ENCODE results near the gene TUBE1. TPM values are rescaled to one million over a fixed set of nuclear protein-coding genes. Genes with fewer than 3 reads are reported as not detected.

TUBE1 gene
- total RNA-seq, 1 donor from 2014 or later: 49.0 TPM

DNA sequence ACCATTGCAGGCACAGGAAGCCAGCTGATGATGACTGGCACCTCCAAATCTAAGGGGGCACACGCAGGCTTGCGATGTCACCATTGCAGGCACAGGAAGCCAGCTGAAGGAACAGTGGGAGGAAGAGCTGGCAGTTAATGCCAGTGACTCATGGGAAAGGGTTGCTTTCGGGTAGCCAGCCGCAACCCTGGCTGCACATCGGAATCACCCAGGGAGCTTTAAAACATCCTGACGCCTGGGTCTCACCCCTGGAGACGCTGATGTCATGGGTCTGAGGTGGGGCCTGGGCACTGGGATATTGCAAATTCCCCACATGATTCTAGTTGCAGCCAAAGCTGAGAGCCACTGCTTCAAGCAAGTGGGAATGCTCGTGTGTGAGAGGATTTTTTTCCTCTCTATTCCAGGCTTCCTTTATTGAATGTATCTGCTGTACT lies 49.5 kb downstream of the TUBE1 start:
- no peaks in the 10 kb centered on the region for H3K9me3 ChIP-seq (ENCODE audit: low read depth)
- H2AFZ ChIP-seq (replicated peaks): no peak overlapping the region
- Mint-ChIP-seq H3K36me3 (no peaks in the 10 kb centered on the region), H3K27me3 (ENCODE audit: insufficient read depth, low read depth) (peaks cover 4% of the 10 kb centered on the region), H3K27ac (no peak overlapping the region), H3K4me3 (no peak overlapping the region), H3K4me1 (peaks cover 19% of the 10 kb centered on the region), H3K9me3 (no peaks in the 10 kb centered on the region)
- H3K27ac ChIP-seq: no peak overlapping the region
- no peak for DNase-seq (ENCODE audit: low spot score)
- no peaks in the 10 kb centered on the region for H3K36me3 ChIP-seq
- H3K4me2 ChIP-seq: no peak overlapping the region
- no peaks in the 10 kb centered on the region for H3F3A ChIP-seq (ENCODE audit: low read depth)
- H3K9ac ChIP-seq: no peak overlapping the region
- H3K27me3 ChIP-seq: peaks cover under 1% of the 10 kb centered on the region
- TF ChIP-seq, protein P1, sequence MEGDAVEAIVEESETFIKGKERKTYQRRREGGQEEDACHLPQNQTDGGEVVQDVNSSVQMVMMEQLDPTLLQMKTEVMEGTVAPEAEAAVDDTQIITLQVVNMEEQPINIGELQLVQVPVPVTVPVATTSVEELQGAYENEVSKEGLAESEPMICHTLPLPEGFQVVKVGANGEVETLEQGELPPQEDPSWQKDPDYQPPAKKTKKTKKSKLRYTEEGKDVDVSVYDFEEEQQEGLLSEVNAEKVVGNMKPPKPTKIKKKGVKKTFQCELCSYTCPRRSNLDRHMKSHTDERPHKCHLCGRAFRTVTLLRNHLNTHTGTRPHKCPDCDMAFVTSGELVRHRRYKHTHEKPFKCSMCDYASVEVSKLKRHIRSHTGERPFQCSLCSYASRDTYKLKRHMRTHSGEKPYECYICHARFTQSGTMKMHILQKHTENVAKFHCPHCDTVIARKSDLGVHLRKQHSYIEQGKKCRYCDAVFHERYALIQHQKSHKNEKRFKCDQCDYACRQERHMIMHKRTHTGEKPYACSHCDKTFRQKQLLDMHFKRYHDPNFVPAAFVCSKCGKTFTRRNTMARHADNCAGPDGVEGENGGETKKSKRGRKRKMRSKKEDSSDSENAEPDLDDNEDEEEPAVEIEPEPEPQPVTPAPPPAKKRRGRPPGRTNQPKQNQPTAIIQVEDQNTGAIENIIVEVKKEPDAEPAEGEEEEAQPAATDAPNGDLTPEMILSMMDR (IDR thresholded peaks at IDR 0.05): no peak
- TF ChIP-seq EZH2phosphoT487 (IDR thresholded peaks at IDR 0.05): no peak
- no peak for TF ChIP-seq EZH2 (IDR thresholded peaks at IDR 0.05)
- H3K4me1 ChIP-seq: no peaks in the 10 kb centered on the region
- H3K79me2 ChIP-seq (ENCODE audit: low read depth): no peaks in the 10 kb centered on the region
- no peaks in the 10 kb centered on the region for H4K20me1 ChIP-seq (ENCODE audit: low read depth)
- H3K4me3 ChIP-seq: no peak overlapping the region

DNA sequence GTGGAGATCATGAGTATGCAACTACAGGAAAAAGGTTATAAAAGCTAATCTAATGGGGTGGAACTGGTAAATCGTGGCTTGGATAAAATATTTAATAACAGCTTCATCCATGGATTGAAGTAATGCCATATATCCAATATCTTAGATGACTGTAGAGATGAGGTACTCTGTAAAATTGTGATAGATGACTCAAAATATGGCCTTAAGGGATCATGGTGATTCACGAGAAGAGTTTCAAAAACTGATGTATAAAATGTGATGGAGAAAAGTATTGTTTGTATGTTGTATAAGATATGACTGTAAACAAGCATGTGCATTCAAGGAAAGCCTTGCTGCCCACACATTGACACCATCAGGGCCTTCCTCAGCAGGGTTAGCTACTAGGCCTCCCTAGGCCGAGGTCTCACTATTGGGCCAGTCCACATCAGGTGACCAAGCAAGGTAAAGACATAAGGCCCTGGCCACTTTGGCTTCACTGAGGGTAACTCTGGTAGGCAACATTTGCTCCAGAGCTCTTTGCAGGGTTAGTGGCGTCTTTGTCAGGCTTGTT lies 51.1 kb downstream of the TUBE1 start:
- Histone ChIP-seq H3K4me3 (no peak overlapping the region), H3K4me2 (no peak overlapping the region), H2AFZ (replicated peaks) (no peak overlapping the region), H3K27ac (no peak overlapping the region), H3F3A (ENCODE audit: low read depth) (no peaks in the 10 kb centered on the region), H4K20me1 (ENCODE audit: low read depth) (no peaks in the 10 kb centered on the region), H3K4me1 (no peaks in the 10 kb centered on the region), H3K27me3 (peaks cover 9% of the 10 kb centered on the region), H3K36me3 (no peaks in the 10 kb centered on the region), H3K79me2 (ENCODE audit: low read depth) (no peaks in the 10 kb centered on the region), H3K9ac (no peak overlapping the region), H3K9me3 (ENCODE audit: low read depth) (no peaks in the 10 kb centered on the region)
- no peak for DNase-seq (ENCODE audit: low spot score)
- Mint-ChIP-seq H3K4me3 (no peak overlapping the region), H3K4me1 (peaks cover 12% of the 10 kb centered on the region), H3K27ac (no peak overlapping the region), H3K36me3 (no peaks in the 10 kb centered on the region), H3K9me3 (no peaks in the 10 kb centered on the region), H3K27me3 (ENCODE audit: insufficient read depth, low read depth) (peaks cover 4% of the 10 kb centered on the region)
- TF ChIP-seq, protein P1 (IDR thresholded peaks at IDR 0.05): no peak
- TF ChIP-seq EZH2phosphoT487 (IDR thresholded peaks at IDR 0.05): no peak
- no peak for TF ChIP-seq EZH2 (IDR thresholded peaks at IDR 0.05)

DNA sequence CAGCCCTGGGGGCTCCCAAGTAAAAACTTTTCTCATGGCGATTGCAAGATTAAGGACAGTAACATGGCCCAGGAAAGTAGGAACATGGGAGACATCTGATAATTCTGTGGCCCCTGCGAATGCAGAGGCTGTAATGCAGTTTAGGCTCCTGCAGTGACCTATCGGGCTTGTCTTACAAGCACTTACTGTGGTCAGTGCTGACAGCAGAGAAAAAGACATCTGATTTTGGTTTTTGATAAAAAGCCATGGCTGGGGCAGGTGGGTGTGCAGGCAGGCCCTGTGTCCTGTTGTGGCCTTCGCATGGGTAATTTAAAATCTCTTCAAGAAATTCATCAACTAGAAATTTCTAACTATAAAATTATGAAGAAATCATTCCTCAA lies 52.7 kb downstream of the TUBE1 start:
- no peak overlapping the region for H3K27ac Mint-ChIP-seq
- no peak overlapping the region for H3K4me3 ChIP-seq
- H3K79me2 ChIP-seq (ENCODE audit: low read depth): no peaks in the 10 kb centered on the region
- no peak overlapping the region for H3K27ac ChIP-seq
- no peak overlapping the region for H3K4me3 Mint-ChIP-seq
- H2AFZ ChIP-seq (replicated peaks): no peak overlapping the region
- no peaks in the 10 kb centered on the region for H3K9me3 ChIP-seq (ENCODE audit: low read depth)
- H3K4me1 ChIP-seq: no peaks in the 10 kb centered on the region
- H3K4me1 Mint-ChIP-seq: peaks cover 13% of the 10 kb centered on the region
- TF ChIP-seq EZH2 (IDR thresholded peaks at IDR 0.05) (no peak), EZH2phosphoT487 (IDR thresholded peaks at IDR 0.05) (no peak)
- TF ChIP-seq, protein P1 (IDR thresholded peaks at IDR 0.05): no peak
- H3K9ac ChIP-seq: no peak overlapping the region
- H3K27me3 ChIP-seq: peaks cover 9% of the 10 kb centered on the region
- H4K20me1 ChIP-seq (ENCODE audit: low read depth): no peaks in the 10 kb centered on the region
- peaks cover 6% of the 10 kb centered on the region for H3K27me3 Mint-ChIP-seq (ENCODE audit: insufficient read depth, low read depth)
- H3K36me3 Mint-ChIP-seq: no peaks in the 10 kb centered on the region
- DNase-seq (ENCODE audit: low spot score): no peak
- H3F3A ChIP-seq (ENCODE audit: low read depth): no peaks in the 10 kb centered on the region
- no peak overlapping the region for H3K4me2 ChIP-seq
- no peaks in the 10 kb centered on the region for H3K36me3 ChIP-seq
- H3K9me3 Mint-ChIP-seq: no peaks in the 10 kb centered on the region
